ENCODE data around the gene CACNG5. TPM values are rescaled to one million over a fixed set of nuclear protein-coding genes. Genes with fewer than 3 reads are reported as not detected.

Gene CACNG5
- total RNA-seq, 2 donors from 2014 or later = 1.8 TPM; not detected in 1

DNA sequence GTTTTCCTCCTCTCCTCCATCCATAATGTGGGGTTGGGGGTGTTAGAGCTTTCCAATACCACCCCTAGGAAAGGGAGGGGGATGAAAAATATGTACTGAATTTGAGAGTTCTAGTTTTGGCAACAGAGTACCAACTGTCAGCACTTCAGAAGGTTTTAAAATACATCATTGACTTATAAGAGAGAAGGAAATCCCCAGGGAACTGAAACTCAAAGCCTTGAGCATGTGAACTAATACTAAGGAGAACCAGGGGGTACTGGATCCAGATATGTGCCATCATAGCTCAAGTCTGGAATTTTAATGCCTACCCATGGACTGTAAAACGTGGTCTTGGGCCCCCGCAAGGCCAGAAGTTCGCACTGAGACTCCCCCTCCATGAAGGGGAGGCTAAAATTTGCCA, 15.8 kb downstream of the CACNG5 start:
- no peaks in the 10 kb centered on the region for H3K36me3 Mint-ChIP-seq (ENCODE audit: low read depth)
- Histone ChIP-seq H3K4me3 (ENCODE audit: low read length) (no peak overlapping the region), H3K36me3 (ENCODE audit: control insufficient read depth, insufficient read depth, low read length) (no peaks in the 10 kb centered on the region), H3K9me3 (ENCODE audit: control insufficient read depth, low read length) (peaks cover 9% of the 10 kb centered on the region), H3K27me3 (ENCODE audit: control insufficient read depth, insufficient read depth, low read length, poor library complexity, severe bottlenecking) (no peaks in the 10 kb centered on the region), H3K9ac (ENCODE audit: extremely low read depth, low read length, poor library complexity, severe bottlenecking) (no peak overlapping the region), H3K27ac (ENCODE audit: low read depth, low read length) (no peak overlapping the region), H3K4me1 (ENCODE audit: control insufficient read depth, insufficient read depth, low read length) (no peaks in the 10 kb centered on the region)
- H3K4me3 Mint-ChIP-seq = no peak overlapping the region
- 71 to 83% methylated on average over 2 to 3 of the region's 3 CpGs for WGBS, 2 experiments (ENCODE audit: insufficient coverage in 1 of 2, insufficient read length in 1 of 2)
- no peak for DNase-seq
- no peaks in the 10 kb centered on the region for H3K27me3 Mint-ChIP-seq (ENCODE audit: insufficient read depth)
- peaks cover 32% of the 10 kb centered on the region for H3K9me3 Mint-ChIP-seq
- no peak overlapping the region for H3K27ac Mint-ChIP-seq
- TF ChIP-seq, protein P1, sequence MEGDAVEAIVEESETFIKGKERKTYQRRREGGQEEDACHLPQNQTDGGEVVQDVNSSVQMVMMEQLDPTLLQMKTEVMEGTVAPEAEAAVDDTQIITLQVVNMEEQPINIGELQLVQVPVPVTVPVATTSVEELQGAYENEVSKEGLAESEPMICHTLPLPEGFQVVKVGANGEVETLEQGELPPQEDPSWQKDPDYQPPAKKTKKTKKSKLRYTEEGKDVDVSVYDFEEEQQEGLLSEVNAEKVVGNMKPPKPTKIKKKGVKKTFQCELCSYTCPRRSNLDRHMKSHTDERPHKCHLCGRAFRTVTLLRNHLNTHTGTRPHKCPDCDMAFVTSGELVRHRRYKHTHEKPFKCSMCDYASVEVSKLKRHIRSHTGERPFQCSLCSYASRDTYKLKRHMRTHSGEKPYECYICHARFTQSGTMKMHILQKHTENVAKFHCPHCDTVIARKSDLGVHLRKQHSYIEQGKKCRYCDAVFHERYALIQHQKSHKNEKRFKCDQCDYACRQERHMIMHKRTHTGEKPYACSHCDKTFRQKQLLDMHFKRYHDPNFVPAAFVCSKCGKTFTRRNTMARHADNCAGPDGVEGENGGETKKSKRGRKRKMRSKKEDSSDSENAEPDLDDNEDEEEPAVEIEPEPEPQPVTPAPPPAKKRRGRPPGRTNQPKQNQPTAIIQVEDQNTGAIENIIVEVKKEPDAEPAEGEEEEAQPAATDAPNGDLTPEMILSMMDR (conservative IDR thresholded peaks at IDR 0.05) = no peak
- no peaks in the 10 kb centered on the region for H3K4me1 Mint-ChIP-seq

DNA sequence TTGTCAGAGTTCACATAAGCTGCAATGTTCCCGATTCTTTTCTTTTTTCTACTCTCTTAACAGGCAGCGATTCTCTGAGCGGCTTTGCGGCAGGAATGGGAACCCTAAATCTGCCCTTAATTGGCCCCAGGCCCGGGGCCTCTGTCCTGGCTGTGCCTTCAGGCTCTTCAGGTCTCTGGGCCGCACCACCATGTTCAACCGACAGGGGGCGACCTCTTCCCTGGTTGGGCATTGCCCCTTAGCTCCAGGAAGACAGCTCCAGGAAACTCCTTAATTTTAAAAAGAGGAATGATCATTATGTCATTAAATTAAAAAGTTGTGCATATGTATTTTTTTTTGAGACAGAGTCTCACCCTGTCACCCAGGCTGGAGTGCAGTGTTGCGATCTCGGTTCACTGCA, 20.3 kb downstream of the CACNG5 start:
- WGBS, 2 experiments (ENCODE audit: insufficient coverage in 1 of 2, insufficient read length in 1 of 2) = 86 to 90% methylated on average over 10 of the region's 10 CpGs
- H3K4me1 ChIP-seq (ENCODE audit: control insufficient read depth, insufficient read depth, low read length) = no peaks in the 10 kb centered on the region
- no peak overlapping the region for H3K27ac ChIP-seq (ENCODE audit: low read depth, low read length)
- H3K27me3 ChIP-seq (ENCODE audit: control insufficient read depth, insufficient read depth, low read length, poor library complexity, severe bottlenecking) = no peaks in the 10 kb centered on the region
- Mint-ChIP-seq H3K27me3 (ENCODE audit: insufficient read depth) (no peaks in the 10 kb centered on the region), H3K36me3 (ENCODE audit: low read depth) (no peaks in the 10 kb centered on the region), H3K4me3 (no peak overlapping the region), H3K4me1 (no peaks in the 10 kb centered on the region), H3K27ac (no peak overlapping the region), H3K9me3 (peaks cover 13% of the 10 kb centered on the region)
- TF ChIP-seq, protein P1 (conservative IDR thresholded peaks at IDR 0.05) = peak; percentile 74
- no peak overlapping the region for H3K4me3 ChIP-seq (ENCODE audit: low read length)
- peaks cover 9% of the 10 kb centered on the region for H3K9me3 ChIP-seq (ENCODE audit: control insufficient read depth, low read length)
- DNase-seq = peak; percentile 88
- no peak overlapping the region for H3K9ac ChIP-seq (ENCODE audit: extremely low read depth, low read length, poor library complexity, severe bottlenecking)
- no peaks in the 10 kb centered on the region for H3K36me3 ChIP-seq (ENCODE audit: control insufficient read depth, insufficient read depth, low read length)

GRCh38 chr17:66858226-66859083, 23.5 kb downstream of the CACNG5 start:
- H3K27me3 ChIP-seq (ENCODE audit: control insufficient read depth, insufficient read depth, low read length, poor library complexity, severe bottlenecking) = no peaks in the 10 kb centered on the region
- no peak overlapping the region for H3K27ac ChIP-seq (ENCODE audit: low read depth, low read length)
- peak; percentile 64 for DNase-seq
- no peak overlapping the region for H3K9ac ChIP-seq (ENCODE audit: extremely low read depth, low read length, poor library complexity, severe bottlenecking)
- peaks cover 9% of the 10 kb centered on the region for H3K9me3 ChIP-seq (ENCODE audit: control insufficient read depth, low read length)
- Mint-ChIP-seq H3K4me3 (no peak overlapping the region), H3K9me3 (peaks cover 13% of the 10 kb centered on the region), H3K36me3 (ENCODE audit: low read depth) (no peaks in the 10 kb centered on the region), H3K27me3 (ENCODE audit: insufficient read depth) (no peaks in the 10 kb centered on the region), H3K27ac (peak overlapping the region; percentile 13), H3K4me1 (no peaks in the 10 kb centered on the region)
- no peaks in the 10 kb centered on the region for H3K4me1 ChIP-seq (ENCODE audit: control insufficient read depth, insufficient read depth, low read length)
- WGBS, 2 experiments (ENCODE audit: insufficient coverage in 1 of 2, insufficient read length in 1 of 2) = 91 to 95% methylated on average over 8 to 12 of the region's 12 CpGs
- TF ChIP-seq, protein P1 (conservative IDR thresholded peaks at IDR 0.05) = no peak
- H3K4me3 ChIP-seq (ENCODE audit: low read length) = no peak overlapping the region
- H3K36me3 ChIP-seq (ENCODE audit: control insufficient read depth, insufficient read depth, low read length) = no peaks in the 10 kb centered on the region
